Chondrocyte (in vitro differentiated cells): ENCODE measurements around the gene COL4A2. TPM values are rescaled to one million over a fixed set of nuclear protein-coding genes. Genes with fewer than 3 reads are reported as not detected.

Experiments used
- DNase-seq: peaks from one replicate; pipeline ENCODE4 v3.0.0; 2021; ENCODE audit warnings: mixed read lengths, low spot score
- H3K27ac Mint-ChIP-seq: one replicate; pipeline ENCODE4 v1.8.0; 2021; ENCODE audit warnings: mild to moderate bottlenecking, moderate library complexity, mixed read lengths; ENCODE audit not compliant: unreplicated experiment
- H3K27me3 Mint-ChIP-seq: 2 replicates; pipeline ENCODE4 v1.8.0; 2021; ENCODE audit warnings: low read depth, mixed read lengths
- H3K36me3 Mint-ChIP-seq: 2 replicates; pipeline ENCODE4 v1.8.0; 2021; ENCODE audit warnings: low read depth, mixed read lengths
- H3K4me1 Mint-ChIP-seq: 2 replicates; pipeline ENCODE4 v1.8.0; 2021; ENCODE audit warnings: low read depth, mild to moderate bottlenecking, mixed read lengths
- H3K4me3 Mint-ChIP-seq: one replicate; pipeline ENCODE4 v1.8.0; 2021; ENCODE audit warnings: mild to moderate bottlenecking, moderate library complexity, mixed read lengths; ENCODE audit not compliant: unreplicated experiment
- H3K9me3 Mint-ChIP-seq: 2 replicates; pipeline ENCODE4 v1.8.0; 2021; ENCODE audit warnings: low read depth, mixed read lengths
- total RNA-seq: library from RNA; stranded (reverse); gene quantifications from 3 replicates; pipeline ENCODE4 v1.2.1, GENCODE V29; 2021
- TF ChIP-seq, protein P1 (sequence below): fragments of 200-600 bp; sonication (generic); IDR thresholded peaks from 2 replicates; pipeline ENCODE4 v1.5.0; 2021; ENCODE audit warnings: antibody characterized with exemption, mild to moderate bottlenecking, moderate library complexity

COL4A2 gene
- total RNA-seq, 1 donor from 2014 or later: 2,366 TPM

DNA sequence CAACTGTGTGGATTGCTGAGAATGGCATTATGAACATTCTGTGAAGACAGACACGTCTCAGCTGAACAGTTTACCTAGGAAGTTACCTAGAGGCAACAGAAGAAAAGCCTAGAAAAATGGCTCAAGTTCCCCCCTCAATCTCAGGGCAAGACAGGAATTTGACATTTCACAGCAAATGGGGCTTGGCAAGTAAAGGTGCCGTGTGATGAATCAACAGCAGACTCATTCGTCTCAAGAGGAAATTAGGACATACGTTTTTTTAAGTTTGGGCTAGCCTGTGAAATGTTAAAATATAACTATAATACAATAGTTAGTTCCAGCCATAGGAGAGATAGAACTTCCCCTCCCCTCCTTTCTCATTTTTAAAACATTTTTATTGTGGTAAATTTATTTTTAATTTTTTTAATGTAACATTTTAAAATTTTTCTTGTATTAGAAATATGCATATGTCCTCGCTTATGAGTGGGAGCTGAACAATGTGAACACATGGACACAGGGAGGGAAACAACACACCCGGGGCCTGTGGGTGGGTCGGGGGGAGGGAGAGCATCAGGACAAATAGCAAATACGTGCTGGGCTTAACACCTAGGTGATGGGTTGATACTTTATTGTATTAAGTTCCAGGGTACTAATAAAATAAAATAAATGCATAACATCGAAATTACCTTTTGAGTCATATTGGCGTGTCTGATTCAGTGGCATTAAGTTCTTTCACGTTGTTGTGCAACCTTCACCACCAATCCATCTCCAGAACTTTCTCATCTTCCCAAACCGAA, 116.0 kb downstream of the COL4A2 start:
- no peak for DNase-seq
- no peaks in the 10 kb centered on the region for H3K27me3 Mint-ChIP-seq
- H3K4me1 Mint-ChIP-seq: peaks cover 85% of the 10 kb centered on the region

DNA sequence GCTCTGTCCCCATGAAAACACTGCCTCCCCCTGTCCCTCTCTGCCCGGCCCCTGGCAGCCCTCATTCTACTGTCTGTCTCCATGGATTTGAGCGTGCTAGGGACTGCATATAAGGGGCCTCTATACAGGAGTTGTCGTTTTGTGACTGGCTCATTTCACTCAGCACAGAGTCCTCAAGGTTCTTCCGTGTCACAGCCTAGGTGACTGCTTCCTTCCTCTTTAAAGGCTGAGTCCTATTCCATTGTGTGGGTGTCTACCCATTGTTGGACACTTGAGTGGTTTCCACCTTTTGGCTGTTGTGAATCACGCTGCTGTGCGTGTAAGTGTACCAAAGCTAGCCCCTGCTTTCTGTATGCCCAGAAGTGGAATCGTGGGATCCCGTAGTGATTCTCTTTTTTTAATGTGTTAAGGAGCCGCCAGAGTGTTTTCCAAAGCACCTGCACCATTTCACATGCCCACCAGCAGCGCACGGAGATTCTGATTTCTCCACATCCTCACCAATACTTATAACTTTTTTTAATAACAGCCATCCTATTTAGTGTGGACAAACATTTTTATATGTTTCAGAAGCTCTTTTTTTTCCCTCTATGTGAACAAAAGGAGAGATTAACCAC, 116.7 kb downstream of the COL4A2 start:
- no peak for DNase-seq
- TF ChIP-seq, protein P1, sequence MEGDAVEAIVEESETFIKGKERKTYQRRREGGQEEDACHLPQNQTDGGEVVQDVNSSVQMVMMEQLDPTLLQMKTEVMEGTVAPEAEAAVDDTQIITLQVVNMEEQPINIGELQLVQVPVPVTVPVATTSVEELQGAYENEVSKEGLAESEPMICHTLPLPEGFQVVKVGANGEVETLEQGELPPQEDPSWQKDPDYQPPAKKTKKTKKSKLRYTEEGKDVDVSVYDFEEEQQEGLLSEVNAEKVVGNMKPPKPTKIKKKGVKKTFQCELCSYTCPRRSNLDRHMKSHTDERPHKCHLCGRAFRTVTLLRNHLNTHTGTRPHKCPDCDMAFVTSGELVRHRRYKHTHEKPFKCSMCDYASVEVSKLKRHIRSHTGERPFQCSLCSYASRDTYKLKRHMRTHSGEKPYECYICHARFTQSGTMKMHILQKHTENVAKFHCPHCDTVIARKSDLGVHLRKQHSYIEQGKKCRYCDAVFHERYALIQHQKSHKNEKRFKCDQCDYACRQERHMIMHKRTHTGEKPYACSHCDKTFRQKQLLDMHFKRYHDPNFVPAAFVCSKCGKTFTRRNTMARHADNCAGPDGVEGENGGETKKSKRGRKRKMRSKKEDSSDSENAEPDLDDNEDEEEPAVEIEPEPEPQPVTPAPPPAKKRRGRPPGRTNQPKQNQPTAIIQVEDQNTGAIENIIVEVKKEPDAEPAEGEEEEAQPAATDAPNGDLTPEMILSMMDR: no peak
- Mint-ChIP-seq H3K4me3 (no peak overlapping the region), H3K36me3 (peaks cover 35% of the 10 kb centered on the region), H3K4me1 (peaks cover 78% of the 10 kb centered on the region), H3K9me3 (no peaks in the 10 kb centered on the region), H3K27ac (peak overlapping the region; percentile 72), H3K27me3 (no peaks in the 10 kb centered on the region)

More for the DNA sequence above, 116.0 kb downstream of the COL4A2 start:
- Mint-ChIP-seq H3K36me3 (peaks cover 28% of the 10 kb centered on the region), H3K9me3 (no peaks in the 10 kb centered on the region), H3K27ac (peak overlapping the region; percentile 86), H3K4me3 (no peak overlapping the region)
- TF ChIP-seq, protein P1: no peak

DNA sequence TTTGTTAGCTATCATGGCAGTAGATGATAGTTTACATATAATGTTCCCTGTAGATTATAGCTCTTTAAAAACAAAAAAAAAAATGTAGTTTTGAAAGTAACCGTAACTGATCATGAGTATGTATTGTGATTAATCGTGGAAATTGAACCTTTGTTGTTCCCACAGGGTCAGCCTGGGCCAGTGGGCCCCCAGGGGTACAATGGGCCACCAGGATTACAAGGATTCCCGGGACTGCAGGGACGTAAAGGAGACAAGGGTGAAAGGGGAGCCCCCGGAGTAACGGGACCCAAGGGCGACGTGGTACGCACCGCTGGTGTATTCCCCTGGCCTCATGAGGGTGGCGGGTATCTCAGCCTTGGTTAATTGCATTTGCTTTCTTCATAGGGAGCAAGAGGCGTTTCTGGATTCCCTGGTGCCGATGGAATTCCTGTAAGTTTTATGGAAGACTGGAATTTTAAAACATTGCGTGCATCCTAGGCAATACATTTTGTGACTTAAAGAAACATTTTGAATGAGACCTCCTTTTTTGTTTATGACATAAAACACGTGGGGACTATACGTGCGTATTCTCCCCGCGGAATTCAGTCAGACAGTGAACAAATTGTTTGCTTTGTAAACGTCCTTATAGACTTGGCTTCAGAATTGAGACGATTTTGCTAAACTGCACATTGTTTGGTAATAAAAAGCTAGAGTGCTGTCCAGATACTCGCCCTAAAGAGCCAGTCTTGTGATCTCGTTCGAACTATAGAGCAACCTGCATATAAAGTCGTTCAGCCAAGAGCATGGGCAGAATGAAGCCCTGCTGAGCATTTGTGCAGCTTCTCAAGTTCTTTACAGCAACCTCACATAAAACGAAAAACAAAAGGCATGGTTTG, 117.7 kb downstream of the COL4A2 start:
- peak overlapping the region; percentile 81 for H3K27ac Mint-ChIP-seq

DNA sequence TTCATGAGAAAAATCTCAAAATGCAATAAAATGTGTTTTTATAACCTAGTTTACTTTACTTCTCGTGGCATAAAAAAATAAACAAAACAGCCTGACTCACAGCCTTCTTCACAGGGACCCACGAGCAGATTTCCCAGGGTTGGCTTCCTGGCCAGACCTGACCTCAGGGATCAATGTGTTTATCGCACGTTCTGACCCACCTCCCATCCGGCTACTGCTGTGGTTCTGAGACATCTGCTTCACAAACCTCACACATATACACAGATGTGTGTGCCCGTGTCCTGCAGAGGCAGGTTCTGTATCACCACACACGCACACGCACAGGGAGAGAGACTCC, 118.3 kb downstream of the COL4A2 start:
- Mint-ChIP-seq H3K9me3 (no peaks in the 10 kb centered on the region), H3K27ac (peak overlapping the region; percentile 81), H3K36me3 (peaks cover 40% of the 10 kb centered on the region), H3K27me3 (no peaks in the 10 kb centered on the region), H3K4me1 (peaks cover 65% of the 10 kb centered on the region), H3K4me3 (no peak overlapping the region)
- TF ChIP-seq, protein P1: no peak
- no peak for DNase-seq

More for the DNA sequence above, 117.7 kb downstream of the COL4A2 start:
- Mint-ChIP-seq H3K27me3 (no peaks in the 10 kb centered on the region), H3K4me1 (peaks cover 69% of the 10 kb centered on the region), H3K36me3 (peaks cover 38% of the 10 kb centered on the region), H3K9me3 (no peaks in the 10 kb centered on the region), H3K4me3 (no peak overlapping the region)
- TF ChIP-seq, protein P1: no peak
- no peak for DNase-seq

DNA sequence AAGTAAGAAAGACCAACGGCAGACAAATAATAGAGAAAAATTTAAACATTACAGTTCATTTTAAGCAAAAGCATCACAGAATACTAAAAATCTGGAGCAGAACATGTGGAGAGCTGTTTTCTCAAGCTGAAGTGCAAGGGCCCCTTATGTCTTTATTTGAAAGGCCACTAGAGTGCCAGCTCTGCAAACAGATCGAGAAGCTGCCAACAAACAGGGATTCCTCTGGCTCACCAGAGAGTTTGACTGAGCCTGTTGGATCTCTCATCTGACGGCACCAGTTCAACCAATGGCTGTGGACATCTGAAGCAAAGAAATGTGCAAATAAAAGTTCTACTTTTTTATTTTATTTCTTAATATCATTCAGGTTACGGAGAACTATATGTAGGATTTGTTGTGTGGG, 119.7 kb downstream of the COL4A2 start:
- no peak overlapping the region for H3K4me3 Mint-ChIP-seq
- TF ChIP-seq, protein P1: no peak
- no peaks in the 10 kb centered on the region for H3K9me3 Mint-ChIP-seq
- H3K27me3 Mint-ChIP-seq: no peaks in the 10 kb centered on the region
- peaks cover 56% of the 10 kb centered on the region for H3K4me1 Mint-ChIP-seq
- peak overlapping the region; percentile 12 for H3K27ac Mint-ChIP-seq
- peaks cover 40% of the 10 kb centered on the region for H3K36me3 Mint-ChIP-seq
- DNase-seq: no peak
